GM12864 (cell line): Measurements from ENCODE around the gene CASR.
"Not testable (repeated sequence)": the region's sequence is repeated elsewhere in the genome, so short reads cannot be mapped to it uniquely, and the experiment has no call there.

Experiments used
- DNase-seq: peaks from one replicate; pipeline ENCODE4 v3.0.0-alpha.2; 2011; ENCODE audit warnings: low read depth
- H3K4me3 ChIP-seq: 2 replicates; pipeline ENCODE4 v1.5.1; 2011; ENCODE audit warnings: mild to moderate bottlenecking, low read depth, low read length, control low read depth
- TF ChIP-seq, protein P1 (sequence below): IDR thresholded peaks from 2 replicates; pipeline ENCODE4 v1.5.1; 2011; ENCODE audit warnings: low read depth, mild to moderate bottlenecking, moderate library complexity, low read length, control low read depth, inconsistent platforms; ENCODE audit errors: missing control alignments

The CASR gene

DNA sequence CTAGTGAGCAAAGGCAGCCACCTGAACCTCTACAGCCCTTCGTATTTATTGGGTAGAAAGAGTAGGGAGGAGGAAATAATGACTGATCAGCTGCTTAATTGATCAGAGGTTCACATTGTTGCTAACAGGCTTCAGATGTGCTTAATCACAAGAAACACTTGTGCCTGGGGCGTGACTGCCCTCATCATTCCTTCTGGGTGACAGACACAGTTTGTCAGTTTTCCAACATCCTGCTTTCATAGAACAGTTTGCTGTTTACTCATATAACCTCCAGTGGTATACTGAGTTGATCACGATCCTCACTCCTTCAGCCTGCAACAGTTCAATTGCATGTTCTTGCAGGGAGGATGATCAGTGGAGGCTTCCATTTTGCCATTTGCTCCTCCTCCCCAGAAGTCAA lies 13.6 kb upstream of the CASR start:
- TF ChIP-seq, protein P1, sequence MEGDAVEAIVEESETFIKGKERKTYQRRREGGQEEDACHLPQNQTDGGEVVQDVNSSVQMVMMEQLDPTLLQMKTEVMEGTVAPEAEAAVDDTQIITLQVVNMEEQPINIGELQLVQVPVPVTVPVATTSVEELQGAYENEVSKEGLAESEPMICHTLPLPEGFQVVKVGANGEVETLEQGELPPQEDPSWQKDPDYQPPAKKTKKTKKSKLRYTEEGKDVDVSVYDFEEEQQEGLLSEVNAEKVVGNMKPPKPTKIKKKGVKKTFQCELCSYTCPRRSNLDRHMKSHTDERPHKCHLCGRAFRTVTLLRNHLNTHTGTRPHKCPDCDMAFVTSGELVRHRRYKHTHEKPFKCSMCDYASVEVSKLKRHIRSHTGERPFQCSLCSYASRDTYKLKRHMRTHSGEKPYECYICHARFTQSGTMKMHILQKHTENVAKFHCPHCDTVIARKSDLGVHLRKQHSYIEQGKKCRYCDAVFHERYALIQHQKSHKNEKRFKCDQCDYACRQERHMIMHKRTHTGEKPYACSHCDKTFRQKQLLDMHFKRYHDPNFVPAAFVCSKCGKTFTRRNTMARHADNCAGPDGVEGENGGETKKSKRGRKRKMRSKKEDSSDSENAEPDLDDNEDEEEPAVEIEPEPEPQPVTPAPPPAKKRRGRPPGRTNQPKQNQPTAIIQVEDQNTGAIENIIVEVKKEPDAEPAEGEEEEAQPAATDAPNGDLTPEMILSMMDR = no peak
- no peak overlapping the region for H3K4me3 ChIP-seq
- DNase-seq = no peak

DNA sequence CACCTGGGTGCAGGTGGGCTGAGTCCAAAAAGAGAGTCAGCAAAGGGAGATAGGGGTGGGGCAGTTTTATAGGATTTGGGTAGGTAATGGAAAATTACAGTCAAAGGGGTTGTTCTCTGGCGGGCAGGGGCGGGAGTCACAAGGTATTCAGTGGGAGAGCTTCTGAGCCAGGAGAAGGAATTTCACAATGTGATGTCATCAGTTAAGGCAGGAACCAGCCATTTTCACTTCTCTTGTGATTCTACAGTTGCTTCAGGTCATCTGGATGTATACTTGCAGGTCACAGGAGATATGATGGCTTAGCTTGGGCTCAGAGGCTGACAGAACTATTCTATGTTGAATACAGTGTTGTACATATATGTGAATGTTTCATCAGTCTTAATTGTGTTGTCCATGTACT lies 12.1 kb upstream of the CASR start:
- DNase-seq, H3K4me3 ChIP-seq: not testable (repeated sequence)

DNA sequence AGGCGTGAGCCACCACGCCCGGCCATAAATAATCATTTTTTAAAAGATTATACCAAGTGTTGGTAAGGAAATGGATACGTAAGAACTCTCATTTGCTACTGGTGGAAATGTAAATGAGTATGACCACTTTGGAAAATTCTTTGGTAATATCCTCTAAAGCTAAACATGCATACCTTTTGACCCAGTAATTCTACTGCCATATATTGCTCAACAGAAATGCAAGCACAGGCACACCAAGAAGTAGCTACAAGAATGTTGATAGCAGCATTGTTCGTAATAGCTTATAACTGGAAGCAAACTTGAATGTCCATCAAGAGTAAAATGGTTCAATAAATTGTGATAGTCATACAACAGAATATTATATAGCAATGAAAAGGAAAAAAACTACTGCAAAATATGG lies 4.8 kb upstream of the CASR start:
- DNase-seq = no peak
- TF ChIP-seq, protein P1 = no peak
- no peak overlapping the region for H3K4me3 ChIP-seq

DNA sequence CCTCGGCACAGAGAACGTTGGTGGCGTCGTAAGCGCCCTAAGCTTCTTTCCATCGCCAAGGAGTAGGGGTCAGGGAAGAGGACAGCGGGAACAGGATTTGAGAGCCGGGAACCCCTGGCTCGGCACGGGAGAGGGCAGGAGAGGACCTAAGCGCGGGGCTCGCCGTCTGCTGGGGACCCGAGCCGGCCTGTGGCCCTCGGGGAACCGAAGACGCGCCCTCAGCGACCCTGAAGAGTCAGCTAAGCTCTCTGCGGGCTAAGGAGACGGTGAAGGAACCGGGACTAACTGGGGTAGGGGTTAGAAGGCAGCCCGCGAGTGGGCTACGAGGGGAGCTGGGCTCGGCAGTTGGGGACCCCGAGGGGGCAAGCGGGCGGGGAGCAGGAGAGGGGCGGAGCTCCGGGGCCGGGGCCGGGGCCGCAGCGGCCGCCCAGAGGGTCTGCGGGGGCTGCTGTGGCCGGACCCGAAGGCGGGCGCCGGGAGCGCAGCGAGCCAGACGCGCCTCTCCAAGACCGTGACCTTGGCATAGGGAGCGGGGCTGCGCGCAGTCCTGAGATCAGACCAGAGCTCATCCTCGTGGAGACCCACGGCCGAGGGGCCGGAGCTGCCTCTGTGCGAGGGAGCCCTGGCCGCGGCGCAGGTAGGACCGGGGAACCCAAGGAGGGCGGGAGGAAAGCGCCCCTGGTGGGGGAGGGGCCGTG lies 574 bp downstream of the CASR start:
- TF ChIP-seq, protein P1 = no peak
- peak overlapping the region; percentile 44 for H3K4me3 ChIP-seq
- DNase-seq = no peak

DNA sequence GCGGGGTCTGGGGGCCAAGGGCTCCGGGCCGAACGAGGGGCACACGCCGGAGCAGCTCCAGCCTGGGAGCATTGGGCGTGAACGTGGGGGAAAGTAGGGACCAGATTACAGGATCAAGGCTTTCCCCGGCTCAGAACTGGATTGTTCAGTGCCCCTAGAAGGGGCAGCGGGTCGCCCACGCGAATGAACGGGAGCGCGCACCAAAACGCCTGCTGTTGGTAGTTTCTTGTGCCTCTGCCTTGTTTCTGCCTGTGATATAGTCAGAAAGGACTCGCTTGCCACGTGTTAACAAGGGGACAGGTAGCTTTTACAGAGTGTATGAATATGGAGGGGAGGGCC lies 1.1 kb downstream of the CASR start:
- H3K4me3 ChIP-seq = peak overlapping the region; percentile 44; the same call in 1 of the 2 replicates
- no peak for DNase-seq
- TF ChIP-seq, protein P1 = no peak

DNA sequence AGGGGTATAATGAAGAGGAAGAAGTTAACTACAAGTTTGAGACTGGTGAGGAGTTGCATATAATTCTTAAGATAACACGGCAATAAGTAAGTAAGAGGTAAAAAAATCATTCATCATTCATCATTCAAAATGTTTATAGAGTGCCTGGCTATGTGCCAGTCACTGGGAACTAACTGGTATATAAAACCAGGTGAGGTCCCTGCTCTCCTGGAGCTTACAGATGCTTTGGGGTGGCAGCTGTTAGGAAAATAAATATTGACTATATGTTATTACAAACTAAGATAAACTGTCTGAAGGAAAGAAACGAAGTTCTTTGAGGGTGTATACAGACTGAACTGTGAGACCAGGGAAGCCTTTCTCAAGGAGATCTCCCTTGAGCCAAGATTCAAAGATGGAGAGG lies 2.9 kb downstream of the CASR start:
- TF ChIP-seq, protein P1 = no peak
- no peak overlapping the region for H3K4me3 ChIP-seq
- no peak for DNase-seq

DNA sequence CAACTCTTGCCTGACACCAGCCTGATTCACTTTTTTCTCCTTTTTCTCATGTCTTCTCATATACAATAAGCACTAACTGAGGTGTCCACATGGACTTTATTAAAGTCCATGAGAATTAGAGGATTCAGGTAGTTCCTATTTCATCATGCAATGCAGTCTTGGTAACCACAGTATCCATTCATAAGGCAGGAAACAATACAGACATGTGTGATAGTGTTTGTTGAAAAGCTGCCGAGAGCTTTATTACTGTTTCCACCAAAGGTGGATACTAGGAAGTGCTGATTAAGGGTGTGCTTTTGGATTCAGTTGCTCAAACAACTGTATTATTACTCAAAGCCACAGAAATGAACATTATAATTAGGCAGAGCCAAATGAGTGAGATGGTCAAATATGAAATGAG lies 5.3 kb downstream of the CASR start:
- DNase-seq = no peak
- H3K4me3 ChIP-seq = no peak overlapping the region
- TF ChIP-seq, protein P1 = no peak
